Esophagus muscularis mucosa (tissue), 4 donors: Measurements from ENCODE around the gene ZNF385A. TPM values are rescaled to one million over a fixed set of nuclear protein-coding genes. Genes with fewer than 3 reads are reported as not detected.

ENCODE experiments used
- DNase-seq: peaks from one replicate; pipeline ENCODE4 v3.0.0-alpha.2; 2017; ENCODE audit errors: extremely low spot score
- H3K27ac ChIP-seq, 4 donors: fragments of 200-600 bp; sonication (generic); replicated peaks in 1 of 4; 1 replicate in 3 of 4; 2 replicates in 1 of 4; pipeline ENCODE4 v1.5.1; 2016 to 2019; ENCODE audit warnings: mild to moderate bottlenecking in 1 of 4
- H3K27me3 ChIP-seq, 4 donors: fragments of 200-600 bp; sonication (generic); one replicate each; pipeline versions ENCODE4 v1.5.1 to v1.6.0; 2016 to 2019
- H3K36me3 ChIP-seq, 4 donors: fragments of 200-600 bp; sonication (generic); one replicate each; pipeline ENCODE4 v1.5.1; 2016 to 2019
- H3K4me1 ChIP-seq, 4 donors: fragments of 200-600 bp; sonication (generic); one replicate each; pipeline ENCODE4 v1.5.1; 2016 to 2019
- H3K4me3 ChIP-seq, 4 donors: fragments of 200-600 bp; sonication (generic); 1 replicate in 2 of 4; 2 replicates in 2 of 4; pipeline ENCODE4 v1.5.1; 2016 to 2019; ENCODE audit warnings: mild to moderate bottlenecking in 4 of 4, moderate library complexity in 1 of 4
- H3K9me3 ChIP-seq, 4 donors: fragments of 200-600 bp; sonication (generic); 1 replicate in 3 of 4; 2 replicates in 1 of 4; pipeline ENCODE4 v1.5.1; 2016 to 2019
- EP300 ChIP-seq: sonication (generic); formaldehyde crosslinking; IDR thresholded peaks from one replicate; pipeline ENCODE4 v1.6.1; 2017; ENCODE audit warnings: antibody characterized with exemption
- POLR2A ChIP-seq: fragments of 450-650 bp; IDR thresholded peaks from one replicate; pipeline ENCODE4 v1.6.1; 2017; ENCODE audit warnings: antibody characterized with exemption, moderate library complexity, mild to moderate bottlenecking, low read depth
- POLR2AphosphoS5 ChIP-seq, 2 donors: sonication (generic); formaldehyde crosslinking; IDR thresholded peaks; one replicate each; pipeline ENCODE4 v1.6.1; 2017; ENCODE audit warnings: antibody characterized with exemption in 2 of 2
- WGBS: methylation state at CpG from one replicate; pipeline ENCODE4 v1.1.5; 2018; 5-methylcytosine and 5-hydroxymethylcytosine counted together
- intact Hi-C: fragments of 100-400 bp; cut with DNase I; formaldehyde crosslinking; loops from one replicate; pipeline ENCODE4 v1.15.1; 2023
- total RNA-seq, 4 donors: library from RNA; depleted of rRNA; stranded (reverse); fragments of >200 nt; gene quantifications; one replicate each; pipeline versions ENCODE4 v1.1.0 to v1.2.1, GENCODE V29; 2016
- TF ChIP-seq, protein P1 (sequence below), 3 experiments: fragments of 200-600 bp in 2 of 3; fragments of 450-650 bp in 1 of 3; sonication (generic) in 2 of 3; IDR thresholded peaks; one replicate each; pipeline ENCODE4 v1.5.1; 2017 to 2019; ENCODE audit warnings: antibody characterized with exemption in 3 of 3, mild to moderate bottlenecking in 2 of 3, moderate library complexity in 1 of 3

ZNF385A gene
- total RNA-seq, 4 donors from 2014 or later = 15.7 to 32.6 (median 19.4) TPM

GRCh38 chr12:54404061-54405004, 19.8 kb upstream of the ZNF385A start:
- WGBS = 62% methylated on average over 11 of the region's 11 CpGs
- TF ChIP-seq, protein P1, sequence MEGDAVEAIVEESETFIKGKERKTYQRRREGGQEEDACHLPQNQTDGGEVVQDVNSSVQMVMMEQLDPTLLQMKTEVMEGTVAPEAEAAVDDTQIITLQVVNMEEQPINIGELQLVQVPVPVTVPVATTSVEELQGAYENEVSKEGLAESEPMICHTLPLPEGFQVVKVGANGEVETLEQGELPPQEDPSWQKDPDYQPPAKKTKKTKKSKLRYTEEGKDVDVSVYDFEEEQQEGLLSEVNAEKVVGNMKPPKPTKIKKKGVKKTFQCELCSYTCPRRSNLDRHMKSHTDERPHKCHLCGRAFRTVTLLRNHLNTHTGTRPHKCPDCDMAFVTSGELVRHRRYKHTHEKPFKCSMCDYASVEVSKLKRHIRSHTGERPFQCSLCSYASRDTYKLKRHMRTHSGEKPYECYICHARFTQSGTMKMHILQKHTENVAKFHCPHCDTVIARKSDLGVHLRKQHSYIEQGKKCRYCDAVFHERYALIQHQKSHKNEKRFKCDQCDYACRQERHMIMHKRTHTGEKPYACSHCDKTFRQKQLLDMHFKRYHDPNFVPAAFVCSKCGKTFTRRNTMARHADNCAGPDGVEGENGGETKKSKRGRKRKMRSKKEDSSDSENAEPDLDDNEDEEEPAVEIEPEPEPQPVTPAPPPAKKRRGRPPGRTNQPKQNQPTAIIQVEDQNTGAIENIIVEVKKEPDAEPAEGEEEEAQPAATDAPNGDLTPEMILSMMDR (IDR thresholded peaks at IDR 0.05) = peak; percentile 87 to 97 (median 88)
- TF ChIP-seq POLR2AphosphoS5 (IDR thresholded peaks at IDR 0.05) (peak in 1 of 2 donors; percentile 9), EP300 (no peak)
- peaks cover 94 to 100% (median 100%) of the 10 kb centered on the region in 4 donors for H3K36me3 ChIP-seq
- no peaks in the 10 kb centered on the region for H3K27me3 ChIP-seq
- no peak overlapping the region for H3K4me3 ChIP-seq
- DNase-seq = no peak
- peak overlapping the region; percentile 28 to 97 (median 65) for H3K27ac ChIP-seq
- H3K4me1 ChIP-seq = peaks cover 22 to 85% (median 60%) of the 10 kb centered on the region in 4 donors
- intact Hi-C loops = no loop called here
- H3K9me3 ChIP-seq = no peaks in the 10 kb centered on the region

GRCh38 chr12:54401119-54401518, 16.6 kb upstream of the ZNF385A start:
- Histone ChIP-seq H3K4me3 (no peak overlapping the region), H3K27me3 (no peaks in the 10 kb centered on the region), H3K9me3 (no peaks in the 10 kb centered on the region), H3K36me3 (peaks cover 98 to 100% (median 99%) of the 10 kb centered on the region in 4 donors), H3K4me1 (peaks cover 0 to 56% (median 42%) of the 10 kb centered on the region in 4 donors), H3K27ac (peak overlapping the region; percentile 46 to 97 (median 55))
- TF ChIP-seq EP300 = no peak
- TF ChIP-seq, protein P1 (IDR thresholded peaks at IDR 0.05) = no peak
- TF ChIP-seq POLR2AphosphoS5 (IDR thresholded peaks at IDR 0.05) = peak in 1 of 2 donors; percentile 31
- TF ChIP-seq POLR2A = no peak
- intact Hi-C loops = no loop called here
- no peak for DNase-seq
- WGBS = 94% methylated on average over 2 of the region's 2 CpGs

GRCh38 chr12:54398995-54399793, 14.7 kb upstream of the ZNF385A start:
- H3K27me3 ChIP-seq = no peaks in the 10 kb centered on the region
- WGBS = 68% methylated on average over 8 of the region's 8 CpGs
- no peak for TF ChIP-seq POLR2A
- TF ChIP-seq POLR2AphosphoS5 (IDR thresholded peaks at IDR 0.05) = peak; percentile 73 to 80
- TF ChIP-seq, protein P1 (IDR thresholded peaks at IDR 0.05) = peak; percentile 96 to 99 (median 98)
- no peak for TF ChIP-seq EP300
- H3K4me3 ChIP-seq = no peak overlapping the region
- H3K36me3 ChIP-seq = peaks cover 95 to 100% (median 99%) of the 10 kb centered on the region in 4 donors
- H3K4me1 ChIP-seq = peaks cover 0 to 43% (median 32%) of the 10 kb centered on the region in 4 donors
- intact Hi-C loops = loop anchor here (1.0 kb wide), 1 partner anchor 41 kb away; no protein-coding TSS in a partner anchor
- peak; percentile 98 for DNase-seq
- H3K9me3 ChIP-seq = no peaks in the 10 kb centered on the region
- H3K27ac ChIP-seq = peak overlapping the region in 3 of 4 donors; percentile 21 to 97 (median 49)

GRCh38 chr12:54398218-54398617, 13.7 kb upstream of the ZNF385A start:
- no peaks in the 10 kb centered on the region for H3K9me3 ChIP-seq
- peaks cover 0 to 33% (median 26%) of the 10 kb centered on the region in 4 donors for H3K4me1 ChIP-seq
- TF ChIP-seq POLR2A (no peak), EP300 (no peak), POLR2AphosphoS5 (IDR thresholded peaks at IDR 0.05) (peak in 1 of 2 donors; percentile 61)
- TF ChIP-seq, protein P1 (IDR thresholded peaks at IDR 0.05) = no peak
- 80% methylated on average over 2 of the region's 2 CpGs for WGBS
- peak overlapping the region in 1 of 4 donors; percentile 48 for H3K27ac ChIP-seq
- H3K27me3 ChIP-seq = no peaks in the 10 kb centered on the region
- H3K36me3 ChIP-seq = peaks cover 85 to 100% (median 93%) of the 10 kb centered on the region in 4 donors
- no peak overlapping the region for H3K4me3 ChIP-seq
- intact Hi-C loops = no loop called here
- no peak for DNase-seq
